WTC11 (cell line): ENCODE measurements around the gene RCAN3.

Experiments
- ATF2 ChIP-seq: sonication (generic); formaldehyde crosslinking; IDR thresholded peaks from 2 replicates; pipeline ENCODE4 v1.8.1; 2022; ENCODE audit warnings: low read depth, missing genetic modification reagents, borderline replicate concordance
- TF ChIP-seq, protein P1 (sequence below): sonication (generic); formaldehyde crosslinking; IDR thresholded peaks from 2 replicates; pipeline ENCODE4 v1.8.1; 2023; ENCODE audit warnings: mild to moderate bottlenecking, missing genetic modification reagents, moderate library complexity
- TF ChIP-seq, protein P2 (sequence below): sonication (generic); formaldehyde crosslinking; IDR thresholded peaks from 2 replicates; pipeline ENCODE4 v1.8.1; 2023; ENCODE audit warnings: mild to moderate bottlenecking, moderate library complexity, missing genetic modification reagents

DNA sequence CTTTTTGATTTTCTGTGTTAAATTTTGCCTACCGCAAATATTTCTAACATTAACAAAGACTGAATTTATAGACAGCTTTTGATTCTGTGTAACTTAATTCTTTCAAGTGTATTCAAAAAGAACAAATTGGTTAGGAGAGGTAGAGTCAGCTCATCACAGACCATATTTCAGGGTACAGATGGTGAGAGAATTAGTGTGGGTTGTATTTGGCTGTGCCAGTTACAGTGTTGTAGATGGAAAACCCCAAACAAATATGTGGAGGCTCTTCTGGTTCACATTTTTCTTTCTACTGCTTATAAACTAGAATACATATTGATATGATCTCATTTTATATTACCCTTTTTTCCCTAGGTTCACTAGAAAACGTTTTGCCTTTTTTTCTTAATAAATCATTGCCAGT lies 11.1 kb downstream of the RCAN3 start:
- TF ChIP-seq, protein P1, sequence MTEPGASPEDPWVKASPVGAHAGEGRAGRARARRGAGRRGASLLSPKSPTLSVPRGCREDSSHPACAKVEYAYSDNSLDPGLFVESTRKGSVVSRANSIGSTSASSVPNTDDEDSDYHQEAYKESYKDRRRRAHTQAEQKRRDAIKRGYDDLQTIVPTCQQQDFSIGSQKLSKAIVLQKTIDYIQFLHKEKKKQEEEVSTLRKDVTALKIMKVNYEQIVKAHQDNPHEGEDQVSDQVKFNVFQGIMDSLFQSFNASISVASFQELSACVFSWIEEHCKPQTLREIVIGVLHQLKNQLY = no peak
- TF ChIP-seq, protein P2, sequence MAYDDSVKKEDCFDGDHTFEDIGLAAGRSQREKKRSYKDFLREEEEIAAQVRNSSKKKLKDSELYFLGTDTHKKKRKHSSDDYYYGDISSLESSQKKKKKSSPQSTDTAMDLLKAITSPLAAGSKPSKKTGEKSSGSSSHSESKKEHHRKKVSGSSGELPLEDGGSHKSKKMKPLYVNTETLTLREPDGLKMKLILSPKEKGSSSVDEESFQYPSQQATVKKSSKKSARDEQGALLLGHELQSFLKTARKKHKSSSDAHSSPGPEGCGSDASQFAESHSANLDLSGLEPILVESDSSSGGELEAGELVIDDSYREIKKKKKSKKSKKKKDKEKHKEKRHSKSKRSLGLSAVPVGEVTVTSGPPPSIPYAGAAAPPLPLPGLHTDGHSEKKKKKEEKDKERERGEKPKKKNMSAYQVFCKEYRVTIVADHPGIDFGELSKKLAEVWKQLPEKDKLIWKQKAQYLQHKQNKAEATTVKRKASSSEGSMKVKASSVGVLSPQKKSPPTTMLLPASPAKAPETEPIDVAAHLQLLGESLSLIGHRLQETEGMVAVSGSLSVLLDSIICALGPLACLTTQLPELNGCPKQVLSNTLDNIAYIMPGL (CRISPR knock-in tag) = no peak
- TF ChIP-seq ATF2 (CRISPR knock-in tag) = no peak
